Retinal pigment epithelial cell (primary cell): ENCODE measurements around the gene SRCAP.

Source experiments
- DNase-seq: peaks from one replicate; pipeline ENCODE4 v3.0.0-alpha.2; 2010; ENCODE audit warnings: low read depth
- H3K4me3 ChIP-seq: 2 replicates; pipeline ENCODE4 v1.5.1; 2011; ENCODE audit warnings: mild to moderate bottlenecking, low read length, control low read depth, moderate library complexity
- TF ChIP-seq, protein P1 (sequence below): conservative IDR thresholded peaks from 2 replicates; pipeline ENCODE4 v1.5.1; 2011; ENCODE audit warnings: low read depth, low read length, control low read depth, inconsistent platforms

SRCAP gene

GRCh38 chr16:30665155-30665829 lies 33.7 kb upstream of the SRCAP start:
- TF ChIP-seq, protein P1, sequence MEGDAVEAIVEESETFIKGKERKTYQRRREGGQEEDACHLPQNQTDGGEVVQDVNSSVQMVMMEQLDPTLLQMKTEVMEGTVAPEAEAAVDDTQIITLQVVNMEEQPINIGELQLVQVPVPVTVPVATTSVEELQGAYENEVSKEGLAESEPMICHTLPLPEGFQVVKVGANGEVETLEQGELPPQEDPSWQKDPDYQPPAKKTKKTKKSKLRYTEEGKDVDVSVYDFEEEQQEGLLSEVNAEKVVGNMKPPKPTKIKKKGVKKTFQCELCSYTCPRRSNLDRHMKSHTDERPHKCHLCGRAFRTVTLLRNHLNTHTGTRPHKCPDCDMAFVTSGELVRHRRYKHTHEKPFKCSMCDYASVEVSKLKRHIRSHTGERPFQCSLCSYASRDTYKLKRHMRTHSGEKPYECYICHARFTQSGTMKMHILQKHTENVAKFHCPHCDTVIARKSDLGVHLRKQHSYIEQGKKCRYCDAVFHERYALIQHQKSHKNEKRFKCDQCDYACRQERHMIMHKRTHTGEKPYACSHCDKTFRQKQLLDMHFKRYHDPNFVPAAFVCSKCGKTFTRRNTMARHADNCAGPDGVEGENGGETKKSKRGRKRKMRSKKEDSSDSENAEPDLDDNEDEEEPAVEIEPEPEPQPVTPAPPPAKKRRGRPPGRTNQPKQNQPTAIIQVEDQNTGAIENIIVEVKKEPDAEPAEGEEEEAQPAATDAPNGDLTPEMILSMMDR = no peak
- no peak overlapping the region for H3K4me3 ChIP-seq
- no peak for DNase-seq

DNA sequence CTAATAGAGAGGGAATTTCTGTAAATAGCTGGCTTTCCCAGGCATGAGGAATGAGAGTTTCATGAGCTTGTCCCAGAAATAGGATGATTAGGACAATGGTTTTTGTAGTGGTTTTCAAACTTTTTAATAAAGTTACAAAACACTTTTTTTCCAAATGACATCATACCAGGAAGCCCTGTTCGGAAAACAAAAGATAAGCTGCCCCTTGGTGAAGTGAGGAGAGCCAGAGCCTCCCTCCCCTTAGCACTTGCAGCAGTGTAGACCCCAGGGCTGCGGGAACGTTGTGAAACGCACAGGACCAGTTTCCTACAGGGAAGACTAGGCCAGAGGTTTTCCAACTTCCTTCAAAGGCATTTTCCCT lies 33.2 kb upstream of the SRCAP start:
- H3K4me3 ChIP-seq = no peak overlapping the region
- no peak for DNase-seq
- TF ChIP-seq, protein P1 = no peak

- no peak for DNase-seq
- H3K4me3 ChIP-seq = no peak overlapping the region
- TF ChIP-seq, protein P1 = no peak
These were observed 32.3 kb upstream of the SRCAP start for GRCh38 chr16:30666681-30667080.

GRCh38 chr16:30667361-30667905 lies 31.5 kb upstream of the SRCAP start:
- no peak overlapping the region for H3K4me3 ChIP-seq
- TF ChIP-seq, protein P1 = no peak
- DNase-seq = no peak

DNA sequence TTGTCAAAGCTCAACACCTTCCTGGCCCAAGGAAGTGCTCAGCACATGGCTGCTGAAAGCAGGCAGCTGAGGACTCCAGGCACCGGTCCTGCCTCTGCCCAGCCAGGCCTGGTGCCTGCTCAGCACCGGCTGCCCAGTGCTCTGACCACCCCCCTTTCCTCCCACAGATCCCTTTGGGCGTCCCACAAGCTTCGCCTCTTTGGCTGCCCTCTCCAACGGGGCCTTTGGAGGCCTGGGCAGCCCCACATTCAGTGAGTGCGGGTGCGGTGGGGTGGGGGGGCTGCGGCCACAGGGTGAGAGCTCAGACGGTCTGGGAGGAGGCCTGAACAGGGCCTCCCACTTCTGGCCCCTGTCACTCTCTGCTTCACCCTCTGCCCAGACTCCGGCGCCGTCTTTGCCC lies 30.6 kb upstream of the SRCAP start:
- no peak overlapping the region for H3K4me3 ChIP-seq
- TF ChIP-seq, protein P1 = no peak
- no peak for DNase-seq

DNA sequence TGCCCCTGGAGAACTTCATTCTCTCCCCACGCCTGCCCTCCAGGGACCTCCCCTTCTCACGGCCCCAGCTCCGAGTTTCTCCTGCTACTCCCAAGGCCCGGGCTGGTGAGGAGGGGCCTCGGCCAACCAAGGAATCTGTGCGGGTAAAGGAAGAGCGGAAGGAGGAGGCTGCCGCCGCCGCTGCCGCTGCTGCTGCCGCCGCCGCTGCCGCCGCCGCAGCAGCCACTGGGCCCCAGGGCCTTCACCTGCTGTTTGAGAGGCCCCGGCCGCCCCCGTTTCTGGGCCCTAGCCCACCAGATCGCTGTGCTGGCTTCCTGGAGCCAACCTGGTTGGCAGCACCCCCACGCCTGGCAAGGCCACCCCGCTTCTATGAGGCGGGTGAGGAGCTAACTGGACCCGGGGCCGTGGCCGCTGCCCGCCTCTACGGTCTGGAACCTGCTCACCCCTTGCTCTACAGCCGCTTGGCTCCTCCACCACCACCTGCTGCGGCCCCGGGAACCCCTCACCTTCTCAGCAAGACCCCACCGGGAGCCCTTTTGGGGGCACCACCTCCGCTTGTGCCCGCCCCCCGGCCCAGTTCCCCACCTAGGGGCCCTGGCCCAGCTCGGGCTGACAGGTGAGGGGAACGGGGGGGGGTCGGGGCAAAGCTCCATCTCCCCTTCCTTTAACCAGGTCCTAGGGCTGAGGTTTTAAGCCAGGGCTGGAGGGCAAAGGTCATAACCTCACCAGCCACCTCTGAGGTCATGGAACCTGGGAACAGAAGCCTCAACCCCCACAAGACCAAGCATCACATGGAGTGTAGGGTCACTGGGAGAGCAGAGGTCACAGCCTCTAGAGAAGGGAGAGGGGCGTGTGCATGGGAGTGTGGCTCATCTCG lies 29.7 kb upstream of the SRCAP start:
- DNase-seq = no peak
- TF ChIP-seq, protein P1 = no peak
- no peak overlapping the region for H3K4me3 ChIP-seq
